Measurements from ENCODE around the gene APCDD1L. TPM values are rescaled to one million over a fixed set of nuclear protein-coding genes. Genes with fewer than 3 reads are reported as not detected.

The APCDD1L gene
- total and polyA plus RNA-seq, 9 donors: 2.1 to 8.8 (median 5.1) TPM

DNA sequence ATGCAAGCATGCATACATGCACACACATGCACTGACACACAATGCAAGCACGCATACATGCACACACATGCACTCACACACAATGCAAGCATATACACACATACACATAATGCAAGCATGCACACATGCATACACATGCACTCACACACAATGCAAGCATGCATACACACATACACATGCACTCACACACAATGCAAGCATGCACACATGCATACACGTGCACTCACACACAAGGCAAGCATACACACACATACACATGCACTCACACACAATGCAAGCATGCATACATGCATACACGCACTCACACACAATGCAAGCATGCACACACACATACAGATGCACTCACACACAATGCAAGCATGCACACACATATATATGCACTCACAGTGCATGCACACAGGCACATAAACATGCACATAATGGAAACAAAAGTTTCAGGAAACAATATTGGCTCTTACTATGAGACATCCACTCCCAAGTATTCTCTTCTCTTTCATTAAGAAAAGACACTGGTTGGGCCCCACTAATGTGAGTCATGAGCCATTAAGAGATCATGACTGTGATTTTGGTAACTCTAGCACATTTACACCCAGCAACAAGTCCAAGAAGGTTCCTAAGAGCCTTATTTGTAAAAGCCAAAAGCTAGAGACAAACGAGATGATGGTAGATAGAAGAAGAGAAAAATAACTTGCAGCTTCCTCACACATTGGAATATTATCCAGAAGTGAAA is 22.2 kb downstream of the APCDD1L start:
- H3K4me1 ChIP-seq (ENCODE audit: control insufficient read depth, insufficient read depth, low read length): no peaks in the 10 kb centered on the region
- WGBS (ENCODE audit: insufficient coverage): 89% methylated on average over 3 of the region's 4 CpGs
- H3K27ac ChIP-seq (ENCODE audit: low read length): no peak overlapping the region
- H3K9me3 ChIP-seq (replicated peaks; ENCODE audit: control insufficient read depth, low read depth, low read length): no peaks in the 10 kb centered on the region
- no peaks in the 10 kb centered on the region for H3K36me3 ChIP-seq (ENCODE audit: control insufficient read depth, insufficient read depth, low read length)
- no peaks in the 10 kb centered on the region for H3K27me3 ChIP-seq (ENCODE audit: control insufficient read depth, insufficient read depth, low read length)
- no peak for DNase-seq
- no peak overlapping the region for H3K4me3 ChIP-seq (ENCODE audit: low read length)

DNA sequence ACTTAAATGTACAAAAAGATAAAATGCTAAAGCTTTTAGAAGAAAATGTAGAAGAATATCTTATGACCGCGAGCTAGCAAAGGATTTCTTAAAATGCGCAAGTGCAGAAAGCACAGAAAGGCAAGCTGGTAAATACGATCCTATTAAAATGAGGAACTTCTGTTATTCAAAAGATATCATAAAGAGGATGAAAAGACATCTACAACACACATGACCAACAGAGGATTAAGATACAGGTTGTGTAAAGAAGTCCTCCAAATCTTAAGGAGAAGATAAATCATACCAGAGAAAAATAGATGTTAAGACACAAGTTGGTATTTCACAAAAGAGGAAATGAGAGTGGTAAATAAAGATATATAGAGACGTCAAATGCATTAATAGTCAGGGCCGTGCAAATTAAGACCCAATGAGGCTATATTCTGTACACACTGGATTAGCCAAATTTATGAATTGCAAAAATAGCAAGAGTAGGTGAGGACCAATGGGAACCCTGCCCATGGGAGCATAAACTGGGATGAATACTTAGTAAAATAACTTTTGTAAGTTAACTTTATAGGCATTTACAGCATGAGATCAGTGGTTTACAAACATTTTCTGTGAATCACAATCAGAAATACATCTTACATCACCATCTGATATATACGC is 23.0 kb downstream of the APCDD1L start:
- Histone ChIP-seq H3K27ac (ENCODE audit: low read length) (no peak overlapping the region), H3K27me3 (ENCODE audit: control insufficient read depth, insufficient read depth, low read length) (no peaks in the 10 kb centered on the region), H3K4me1 (ENCODE audit: control insufficient read depth, insufficient read depth, low read length) (no peaks in the 10 kb centered on the region), H3K9me3 (replicated peaks; ENCODE audit: control insufficient read depth, low read depth, low read length) (no peaks in the 10 kb centered on the region), H3K4me3 (ENCODE audit: low read length) (no peak overlapping the region), H3K36me3 (ENCODE audit: control insufficient read depth, insufficient read depth, low read length) (no peaks in the 10 kb centered on the region)
- 80% methylated on average over 2 of the region's 7 CpGs for WGBS (ENCODE audit: insufficient coverage)
- DNase-seq: no peak

DNA sequence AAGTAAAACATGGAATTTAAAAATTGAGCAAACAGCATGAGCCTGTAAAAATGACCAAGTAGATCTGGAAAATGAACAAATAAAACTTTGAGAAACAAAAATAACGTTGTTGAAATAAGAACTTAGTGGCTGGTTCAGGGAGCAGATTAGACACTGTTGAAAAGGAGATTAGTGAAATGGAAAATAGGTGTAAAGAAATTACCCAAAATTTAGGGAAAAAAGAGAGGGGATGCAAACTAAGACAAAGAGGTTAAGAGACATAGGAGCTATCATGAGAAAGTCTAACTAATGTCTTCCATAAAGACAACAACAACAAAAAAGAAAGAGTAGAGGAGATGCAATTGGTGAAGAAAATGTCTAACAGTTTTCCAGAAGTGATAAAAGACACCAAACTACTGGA is 29.0 kb downstream of the APCDD1L start:
- 40% methylated on average over 1 of the region's 1 CpG for WGBS (ENCODE audit: insufficient coverage)
- Histone ChIP-seq H3K36me3 (ENCODE audit: control insufficient read depth, insufficient read depth, low read length) (no peaks in the 10 kb centered on the region), H3K27ac (ENCODE audit: low read length) (no peak overlapping the region), H3K9me3 (replicated peaks; ENCODE audit: control insufficient read depth, low read depth, low read length) (peaks cover 11% of the 10 kb centered on the region), H3K27me3 (ENCODE audit: control insufficient read depth, insufficient read depth, low read length) (no peaks in the 10 kb centered on the region), H3K4me3 (ENCODE audit: low read length) (no peak overlapping the region), H3K4me1 (ENCODE audit: control insufficient read depth, insufficient read depth, low read length) (peaks cover 9% of the 10 kb centered on the region)
- DNase-seq: no peak

DNA sequence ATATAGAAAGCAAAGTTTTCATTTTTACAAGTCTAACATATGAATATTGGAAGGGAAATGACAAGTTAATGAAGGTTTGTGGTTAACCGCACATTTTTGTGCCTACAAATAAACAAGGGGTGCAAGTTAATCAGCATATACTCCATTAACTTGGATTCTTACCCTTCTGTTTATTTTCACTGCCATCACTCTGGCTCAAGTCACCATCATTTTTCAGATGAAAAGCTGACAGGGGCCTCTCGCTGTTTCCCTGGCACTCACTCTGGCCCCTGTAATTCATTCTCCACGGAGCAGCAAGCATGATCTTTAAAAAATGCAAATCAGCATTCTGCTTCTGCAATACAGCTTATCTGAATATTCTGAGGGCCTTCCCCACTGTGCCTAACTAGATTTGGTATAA is 29.8 kb downstream of the APCDD1L start:
- Histone ChIP-seq H3K27me3 (ENCODE audit: control insufficient read depth, insufficient read depth, low read length) (no peaks in the 10 kb centered on the region), H3K9me3 (replicated peaks; ENCODE audit: control insufficient read depth, low read depth, low read length) (peaks cover 11% of the 10 kb centered on the region), H3K36me3 (ENCODE audit: control insufficient read depth, insufficient read depth, low read length) (no peaks in the 10 kb centered on the region), H3K4me1 (ENCODE audit: control insufficient read depth, insufficient read depth, low read length) (peaks cover 17% of the 10 kb centered on the region), H3K4me3 (ENCODE audit: low read length) (no peak overlapping the region), H3K27ac (ENCODE audit: low read length) (no peak overlapping the region)
- DNase-seq: peak; percentile 49
- WGBS (ENCODE audit: insufficient coverage): 67% methylated on average over 1 of the region's 3 CpGs

DNA sequence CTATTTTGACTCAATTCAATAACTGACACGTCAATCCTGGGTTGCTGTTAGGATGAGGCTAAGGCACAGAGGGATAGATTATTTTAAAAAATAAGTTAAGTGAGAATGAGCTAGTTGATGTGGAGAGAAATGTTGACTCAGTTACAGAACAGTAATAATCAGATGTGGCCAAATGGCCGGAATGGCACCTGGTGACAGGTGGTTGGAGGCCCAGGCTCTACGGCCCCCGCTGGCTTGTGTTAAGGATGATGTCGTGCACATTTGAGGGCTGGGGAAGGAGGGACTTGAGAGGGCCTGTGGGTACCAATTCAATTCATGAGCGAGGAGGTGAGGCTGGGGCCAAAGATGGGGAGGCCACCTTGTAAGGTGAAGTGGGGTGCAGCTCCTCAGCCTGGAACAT is 31.7 kb downstream of the APCDD1L start:
- Histone ChIP-seq H3K27ac (ENCODE audit: low read length) (no peak overlapping the region), H3K9me3 (replicated peaks; ENCODE audit: control insufficient read depth, low read depth, low read length) (peaks cover 16% of the 10 kb centered on the region), H3K36me3 (ENCODE audit: control insufficient read depth, insufficient read depth, low read length) (no peaks in the 10 kb centered on the region), H3K4me3 (ENCODE audit: low read length) (no peak overlapping the region), H3K4me1 (ENCODE audit: control insufficient read depth, insufficient read depth, low read length) (peaks cover 25% of the 10 kb centered on the region), H3K27me3 (ENCODE audit: control insufficient read depth, insufficient read depth, low read length) (no peaks in the 10 kb centered on the region)
- WGBS (ENCODE audit: insufficient coverage): 86% methylated on average over 6 of the region's 6 CpGs
- DNase-seq: no peak

DNA sequence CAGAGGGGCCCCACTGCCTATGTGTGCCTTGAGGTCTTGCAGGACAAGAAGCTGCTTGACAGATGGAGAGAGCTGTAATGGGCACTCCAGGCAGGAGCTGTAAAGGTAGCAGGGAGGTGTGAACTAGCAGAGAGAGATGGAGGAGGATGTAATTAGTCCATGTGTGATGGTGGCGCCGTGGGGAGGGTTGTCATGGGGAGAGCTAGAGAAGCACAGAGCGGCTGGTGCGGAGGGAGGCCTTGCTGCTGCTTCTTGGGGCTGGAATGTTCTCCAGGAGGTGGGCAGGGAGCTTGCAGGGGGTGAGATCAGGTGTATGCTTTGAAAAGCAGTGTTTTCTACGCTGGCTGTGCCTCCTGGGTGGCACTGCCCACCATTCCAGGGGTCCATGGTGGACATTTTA is 32.1 kb downstream of the APCDD1L start:
- Histone ChIP-seq H3K27ac (ENCODE audit: low read length) (no peak overlapping the region), H3K4me1 (ENCODE audit: control insufficient read depth, insufficient read depth, low read length) (peaks cover 25% of the 10 kb centered on the region), H3K36me3 (ENCODE audit: control insufficient read depth, insufficient read depth, low read length) (no peaks in the 10 kb centered on the region), H3K27me3 (ENCODE audit: control insufficient read depth, insufficient read depth, low read length) (no peaks in the 10 kb centered on the region), H3K9me3 (replicated peaks; ENCODE audit: control insufficient read depth, low read depth, low read length) (peaks cover 20% of the 10 kb centered on the region), H3K4me3 (ENCODE audit: low read length) (no peak overlapping the region)
- DNase-seq: no peak
- 65% methylated on average over 4 of the region's 5 CpGs for WGBS (ENCODE audit: insufficient coverage)

DNA sequence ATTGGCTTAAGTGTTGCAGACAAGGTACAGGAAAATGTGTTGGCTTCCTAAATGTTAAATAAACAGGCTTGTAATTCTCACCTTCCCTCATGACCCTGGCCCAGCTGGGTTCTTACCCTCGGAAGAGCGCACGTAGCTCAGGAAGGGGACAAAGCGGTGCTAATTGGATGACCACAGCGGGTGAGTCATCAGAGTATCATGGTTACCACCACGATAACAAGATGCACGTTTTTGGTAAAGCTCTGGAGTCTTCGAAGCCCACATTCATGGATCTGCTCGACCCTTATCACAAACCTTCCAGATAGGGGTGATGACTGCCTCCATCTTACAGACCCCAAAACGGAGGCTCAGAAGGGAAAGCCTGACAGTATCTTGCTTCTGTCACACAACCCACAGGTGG is 32.8 kb downstream of the APCDD1L start:
- no peaks in the 10 kb centered on the region for H3K36me3 ChIP-seq (ENCODE audit: control insufficient read depth, insufficient read depth, low read length)
- 65% methylated on average over 6 of the region's 10 CpGs for WGBS (ENCODE audit: insufficient coverage)
- H3K4me1 ChIP-seq (ENCODE audit: control insufficient read depth, insufficient read depth, low read length): peaks cover 25% of the 10 kb centered on the region
- peak; percentile 27 for DNase-seq
- H3K27ac ChIP-seq (ENCODE audit: low read length): no peak overlapping the region
- no peak overlapping the region for H3K4me3 ChIP-seq (ENCODE audit: low read length)
- H3K27me3 ChIP-seq (ENCODE audit: control insufficient read depth, insufficient read depth, low read length): no peaks in the 10 kb centered on the region
- peaks cover 22% of the 10 kb centered on the region for H3K9me3 ChIP-seq (replicated peaks; ENCODE audit: control insufficient read depth, low read depth, low read length)

DNA sequence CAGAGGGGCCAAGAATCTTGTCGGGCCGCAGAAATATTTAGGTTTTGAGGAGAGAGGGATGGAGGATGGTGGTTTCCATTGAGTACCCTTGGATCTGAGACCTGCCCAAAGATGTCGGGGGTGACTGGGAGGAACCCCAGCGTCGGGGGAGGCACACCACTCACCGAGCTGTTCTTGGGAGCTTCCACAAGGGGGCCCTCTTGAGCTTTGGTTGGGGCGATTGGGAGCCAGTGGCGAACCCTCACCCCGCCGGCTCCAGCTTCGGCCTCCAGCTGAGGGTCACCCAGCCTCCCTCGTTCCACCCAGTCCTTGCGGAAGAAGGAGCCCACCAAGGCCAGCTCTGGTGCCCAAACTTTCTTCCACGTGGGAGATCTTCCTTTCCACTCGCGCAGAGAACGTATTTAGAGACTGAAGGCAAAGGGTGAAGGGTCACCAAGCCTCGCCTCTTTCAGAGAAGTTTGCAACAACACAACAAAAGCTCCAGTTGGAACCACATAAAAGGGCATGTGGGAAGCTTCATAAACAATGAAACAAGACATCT is 33.6 kb downstream of the APCDD1L start:
- Histone ChIP-seq H3K4me3 (ENCODE audit: low read length) (no peak overlapping the region), H3K9me3 (replicated peaks; ENCODE audit: control insufficient read depth, low read depth, low read length) (peaks cover 24% of the 10 kb centered on the region), H3K4me1 (ENCODE audit: control insufficient read depth, insufficient read depth, low read length) (peaks cover 25% of the 10 kb centered on the region), H3K36me3 (ENCODE audit: control insufficient read depth, insufficient read depth, low read length) (no peaks in the 10 kb centered on the region), H3K27ac (ENCODE audit: low read length) (peak overlapping the region; percentile 94), H3K27me3 (ENCODE audit: control insufficient read depth, insufficient read depth, low read length) (no peaks in the 10 kb centered on the region)
- peak; percentile 82 for DNase-seq
- 14% methylated on average over 12 of the region's 18 CpGs for WGBS (ENCODE audit: insufficient coverage)

DNA sequence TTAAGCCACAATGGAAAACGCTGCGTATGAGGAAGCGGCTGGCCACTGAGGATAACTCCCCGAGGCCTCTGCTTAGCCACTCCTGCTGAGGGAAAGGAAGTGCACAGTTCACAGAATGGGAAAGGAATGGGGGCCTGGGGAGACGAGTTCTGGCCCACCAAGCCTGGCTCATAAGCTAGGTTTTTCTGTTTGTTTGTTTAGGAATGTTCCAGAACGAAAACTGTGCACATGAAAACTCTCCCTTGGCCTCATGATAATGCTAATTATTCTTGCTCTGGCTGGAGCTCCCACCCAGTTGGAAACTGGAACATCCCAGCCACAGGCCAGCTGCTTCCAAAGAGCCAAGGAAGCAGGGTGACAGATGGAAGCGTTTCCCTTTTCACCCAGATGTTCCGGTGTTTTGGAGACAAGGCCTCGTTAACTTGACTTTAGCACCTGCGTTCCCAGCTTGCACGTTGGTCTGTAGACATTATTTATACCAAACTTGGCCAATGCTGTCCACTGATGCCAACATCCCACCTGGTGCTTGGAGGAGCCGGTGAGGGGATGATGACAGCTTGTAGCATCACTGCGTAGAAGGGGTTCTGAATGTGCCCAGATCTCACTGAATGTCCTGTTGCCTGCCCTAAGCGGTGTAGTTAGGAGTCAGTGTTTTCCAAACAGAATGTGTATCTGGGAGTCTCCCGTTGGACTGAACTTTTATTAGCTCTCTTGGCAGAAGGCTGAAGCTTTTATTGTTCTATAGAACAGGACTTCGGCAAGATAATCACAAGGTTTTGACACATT is 34.5 kb downstream of the APCDD1L start:
- peaks cover 17% of the 10 kb centered on the region for H3K9me3 ChIP-seq (replicated peaks; ENCODE audit: control insufficient read depth, low read depth, low read length)
- 16% methylated on average over 13 of the region's 16 CpGs for WGBS (ENCODE audit: insufficient coverage)
- H3K4me3 ChIP-seq (ENCODE audit: low read length): no peak overlapping the region
- H3K27me3 ChIP-seq (ENCODE audit: control insufficient read depth, insufficient read depth, low read length): no peaks in the 10 kb centered on the region
- DNase-seq: peak; percentile 98
- H3K36me3 ChIP-seq (ENCODE audit: control insufficient read depth, insufficient read depth, low read length): no peaks in the 10 kb centered on the region
- peaks cover 25% of the 10 kb centered on the region for H3K4me1 ChIP-seq (ENCODE audit: control insufficient read depth, insufficient read depth, low read length)
- peak overlapping the region; percentile 94 for H3K27ac ChIP-seq (ENCODE audit: low read length)

Data from muscle of leg (tissue), 11 donors.